ENCODE results near the gene SMAD3. TPM values are rescaled to one million over a fixed set of nuclear protein-coding genes. Genes with fewer than 3 reads are reported as not detected.
A peak's percentile ranks its signal among the peaks of the same experiment; 100 is the strongest.

Gene SMAD3
- total and polyA plus RNA-seq, 2 of the 4 experiments (the other 2 are of a cell fraction), result 71.0 to 177 TPM

DNA sequence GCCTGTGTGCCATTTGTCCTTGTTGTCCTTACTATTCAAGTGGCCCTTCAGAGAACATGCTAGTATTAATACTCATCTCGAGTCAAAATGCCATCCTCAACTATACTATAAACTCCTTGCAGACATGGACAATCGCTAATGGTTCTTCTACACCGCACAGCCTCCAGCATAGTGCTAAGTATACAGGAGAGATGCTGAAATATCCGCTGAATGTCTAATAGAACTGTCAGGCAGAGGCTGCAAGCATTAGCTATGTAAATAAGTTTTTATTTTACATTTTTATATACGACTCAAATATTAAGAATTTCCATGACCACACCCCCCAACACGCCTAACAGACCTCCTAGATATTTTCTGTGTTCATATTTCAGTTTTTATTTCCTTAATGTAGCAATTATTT lies 149.7 kb downstream of the SMAD3 start:
- Histone ChIP-seq H3K4ac (ENCODE audit: low read depth, low read length) (no peak overlapping the region), H2AK5ac (ENCODE audit: low read depth, low read length) (no peak overlapping the region), H3K9ac (ENCODE audit: low read depth, low read length) (no peak overlapping the region), H3K4me3 (ENCODE audit: insufficient read depth, low read depth, low read length) (no peak overlapping the region), H4K20me1 (ENCODE audit: insufficient read depth, low read length) (no peaks in the 10 kb centered on the region), H4K8ac (ENCODE audit: low read depth in 2 of 2, low read length in 2 of 2) (no peak overlapping the region), H2BK5ac (ENCODE audit: low read depth, low read length, poor library complexity, severe bottlenecking) (no peak overlapping the region), H4K5ac (ENCODE audit: low read depth, low read length) (no peak overlapping the region), H3K79me1 (ENCODE audit: low read depth in 1 of 2, low read length in 2 of 2) (peaks cover 7 to 12% of the 10 kb centered on the region in 2 experiments; a peak in 3 of 4 replicates), H4K91ac (ENCODE audit: insufficient read depth, low read depth, low read length) (no peak overlapping the region), H2AFZ (replicated peaks; ENCODE audit: low read length, poor library complexity) (no peak overlapping the region), H2BK15ac (ENCODE audit: low read depth, low read length) (no peak overlapping the region), H3K4me1 (ENCODE audit: control insufficient read depth, insufficient read depth, low read length) (peaks cover 1% of the 10 kb centered on the region; the same call in 1 of the 2 replicates), H2BK20ac (ENCODE audit: low read depth, low read length) (no peak overlapping the region), H3K27ac (ENCODE audit: insufficient read depth, low read length) (no peak overlapping the region), H2AK9ac (replicated peaks; ENCODE audit: low read depth, low read length, poor library complexity) (peak overlapping the region; percentile 50), H3K56ac (ENCODE audit: extremely low read depth, insufficient read depth, low read length) (no peak overlapping the region), H3K9me1 (ENCODE audit: insufficient read depth, low read length) (no peaks in the 10 kb centered on the region), H3K23ac (ENCODE audit: low read depth, low read length) (no peak overlapping the region), H3K36me3 (ENCODE audit: control insufficient read depth, insufficient read depth, low read length) (0 out of 2 replicates have a peak, but pooled peaks cover 1% of the 10 kb centered on the region), H3K18ac (ENCODE audit: low read depth, low read length) (no peak overlapping the region), H2BK120ac (ENCODE audit: low read depth, low read length) (no peak overlapping the region), H3K14ac (replicated peaks; ENCODE audit: low read depth, low read length) (no peak overlapping the region), H3K9me3 (ENCODE audit: control insufficient read depth, insufficient read depth, low read length) (no peaks in the 10 kb centered on the region), H3K27me3 (ENCODE audit: control insufficient read depth, insufficient read depth, low read length) (no peaks in the 10 kb centered on the region), H3K4me2 (ENCODE audit: low read depth, low read length) (no peak overlapping the region)
- dilution Hi-C loops (cut with HindIII; ENCODE audit: low sequenced_read_pairs, unreplicated experiment) (no loop called here), in situ Hi-C loops (cut with MboI; ENCODE audit: low sequenced_read_pairs) (no loop called here), intact Hi-C loops (cut with micrococcal nuclease) (no loop called here)
- POLR2A ChIA-PET (ENCODE audit: unreplicated experiment), result no interaction called here
- WGBS, 2 experiments (ENCODE audit: extremely low coverage in 2 of 2, insufficient read length in 1 of 2), result no CpG with 5 or more reads among the region's 6 CpGs
- TF ChIP-seq FOS (IDR thresholded peaks at IDR 0.05; ENCODE audit: low read depth, low read length), result no peak
- CTCF ChIA-PET, result no interaction called here
- BruUV-seq (replicated peaks), result no TSS peak
- DNase-seq (no peak), ATAC-seq (ENCODE audit: low read depth) (no peak)
